GM21737 (cell line): ENCODE measurements around the gene GALNT2.

ENCODE experiments used
- ATAC-seq: cut with Tn5 transposase; IDR thresholded peaks from one replicate; pipeline ENCODE4 v1.9.1; 2021; ENCODE audit warnings: mild to moderate bottlenecking, moderate library complexity; ENCODE audit not compliant: unreplicated experiment

GALNT2 gene

DNA sequence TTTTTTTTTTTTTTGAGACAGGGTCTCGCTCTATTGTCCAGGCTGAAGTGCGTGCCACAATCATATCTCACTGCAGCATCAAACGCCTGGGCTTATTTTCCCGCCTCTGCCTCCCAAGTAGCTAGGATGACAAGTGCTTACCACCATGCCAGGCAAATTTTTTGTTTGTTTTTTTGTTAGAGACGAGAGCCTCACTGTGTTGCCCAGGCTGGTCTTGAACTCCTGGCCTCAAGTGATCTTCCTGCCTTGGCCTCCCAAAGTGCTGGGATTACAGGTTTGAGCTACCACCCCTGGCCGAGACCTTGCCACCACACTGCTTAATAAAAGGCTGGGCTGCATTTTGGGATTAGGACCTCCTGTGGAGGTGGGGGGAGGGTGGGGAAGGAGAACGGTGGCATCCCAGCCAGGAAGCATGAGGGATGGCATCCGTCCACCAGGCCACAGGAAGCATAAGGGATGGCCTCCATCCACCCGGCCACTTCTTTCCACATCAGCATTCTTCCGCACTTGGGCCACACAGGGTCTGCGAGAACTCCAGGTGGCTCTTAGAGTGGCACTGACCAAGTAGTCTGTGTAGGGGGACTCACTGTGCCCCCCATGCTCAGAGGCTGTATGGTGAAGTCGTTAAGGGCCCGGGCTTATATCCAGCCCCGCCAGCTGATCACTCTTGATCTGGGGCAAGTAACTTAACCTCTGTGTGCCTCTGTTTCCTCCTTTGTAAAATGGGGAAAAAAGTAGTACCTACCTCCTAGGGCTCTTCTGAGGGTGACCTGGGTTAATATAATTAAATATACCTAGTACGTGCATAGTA lies 75.0 kb downstream of the GALNT2 start:
- ATAC-seq: no peak

DNA sequence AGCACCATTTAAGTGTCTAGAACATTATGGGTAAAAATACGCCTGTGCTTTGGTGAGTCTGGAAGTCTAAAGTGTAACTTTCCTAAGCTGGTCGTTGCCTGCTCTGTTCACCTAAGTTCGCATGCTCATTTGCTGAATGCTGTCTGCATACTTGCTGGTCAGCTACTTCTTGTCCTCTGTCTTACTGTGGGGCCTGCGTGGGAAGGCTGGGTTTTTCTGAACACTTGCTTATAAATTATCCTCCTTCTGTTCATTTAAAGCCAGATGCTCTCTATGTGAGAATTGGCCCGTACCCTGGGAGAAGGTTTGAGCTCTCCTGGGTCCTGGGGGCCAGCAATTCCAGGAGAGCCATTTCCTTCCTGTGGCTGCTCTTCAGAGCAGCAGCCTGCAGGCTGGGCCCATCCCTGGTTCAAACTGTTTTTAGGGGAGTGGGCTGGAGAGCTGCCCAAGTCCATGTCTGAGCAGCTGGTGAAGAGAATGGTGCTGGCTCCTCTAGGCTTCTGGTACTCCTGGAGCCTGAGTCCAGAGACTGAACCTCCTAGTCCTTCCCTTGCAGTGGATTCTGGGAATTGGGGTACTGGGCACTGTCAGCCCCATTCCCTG lies 75.7 kb downstream of the GALNT2 start:
- ATAC-seq: no peak

DNA sequence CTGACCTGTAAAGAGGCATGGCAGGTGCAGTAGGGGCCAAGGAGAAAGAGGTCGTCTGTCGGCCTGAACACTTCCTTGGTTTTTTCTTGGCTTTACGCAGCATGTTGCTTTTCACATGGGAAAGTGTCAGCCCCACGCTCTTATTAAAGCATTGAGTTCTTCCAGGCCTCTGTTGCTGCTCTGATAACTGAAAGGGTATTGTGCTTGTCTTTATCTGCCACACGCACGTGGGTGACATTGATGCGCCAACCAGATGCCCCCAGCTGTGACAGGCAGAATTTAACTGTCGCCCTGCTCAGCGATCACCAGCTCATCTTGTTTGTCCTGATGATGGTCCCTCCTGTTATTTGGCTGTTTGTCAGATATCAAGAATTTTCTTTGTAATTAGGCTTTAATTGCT lies 76.5 kb downstream of the GALNT2 start:
- no peak for ATAC-seq

DNA sequence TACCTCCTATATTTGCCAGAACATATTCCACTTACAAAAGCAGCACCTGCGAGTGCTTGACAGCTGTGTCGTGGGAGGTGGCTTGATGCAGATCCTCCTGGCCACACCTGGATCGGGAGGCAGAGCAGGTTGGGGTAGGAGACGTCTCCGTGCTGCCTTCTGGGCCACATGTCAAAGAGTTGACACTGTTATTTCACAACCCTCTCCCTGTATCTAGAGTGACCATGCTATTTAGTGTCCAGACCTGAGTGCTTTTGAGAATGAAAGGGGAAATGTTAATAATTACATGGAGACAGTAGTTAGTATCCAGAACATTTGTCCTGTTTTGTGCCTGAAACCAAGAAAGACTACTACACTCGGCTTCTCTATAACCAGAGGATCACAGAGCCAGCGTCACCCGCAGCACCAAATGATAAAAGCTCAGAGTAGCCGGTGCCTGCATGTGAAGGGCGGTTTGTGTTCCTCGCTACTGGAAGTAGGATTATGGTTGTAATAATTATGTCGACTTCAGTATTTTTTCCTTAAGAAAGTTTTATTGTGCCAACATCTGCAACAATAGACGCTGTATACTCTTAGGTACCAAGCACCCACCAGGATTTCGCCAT lies 77.1 kb downstream of the GALNT2 start:
- no peak for ATAC-seq

DNA sequence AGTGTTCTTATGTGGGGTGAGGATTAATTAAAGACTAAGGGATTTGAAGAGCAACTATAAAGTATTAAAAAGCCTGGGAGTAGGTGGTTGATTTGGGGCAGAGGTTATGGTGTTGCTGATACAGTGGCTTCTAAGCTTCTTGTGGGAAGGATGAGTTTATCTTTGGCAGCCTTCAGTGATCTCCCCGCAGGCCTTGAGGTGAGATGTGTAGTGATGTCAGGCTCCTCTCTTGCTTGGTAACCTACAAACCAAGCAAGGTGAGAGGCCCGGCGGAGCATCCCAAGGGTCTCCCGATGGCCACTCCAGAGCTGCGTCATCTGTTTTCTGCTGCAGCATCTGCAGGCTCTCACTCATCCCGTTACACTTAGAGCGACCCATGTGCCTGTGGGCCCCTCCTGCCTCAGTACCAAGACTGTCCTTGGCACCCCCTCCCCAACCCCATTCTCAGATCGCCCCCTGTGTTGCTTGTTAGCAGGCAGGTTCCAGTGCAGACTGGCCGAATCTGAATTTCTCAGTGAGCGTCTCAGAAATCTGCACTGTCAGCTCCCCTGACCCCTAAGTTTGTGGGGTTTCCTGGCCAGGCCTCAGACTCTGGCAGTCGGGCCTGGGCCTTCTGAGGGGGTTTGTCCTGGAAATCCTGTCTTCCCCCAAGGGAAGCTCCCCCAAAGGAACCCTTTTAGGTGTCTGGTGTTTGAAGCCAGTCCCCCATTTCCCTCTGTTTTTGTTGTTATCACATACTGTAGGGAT lies 77.9 kb downstream of the GALNT2 start:
- no peak for ATAC-seq

DNA sequence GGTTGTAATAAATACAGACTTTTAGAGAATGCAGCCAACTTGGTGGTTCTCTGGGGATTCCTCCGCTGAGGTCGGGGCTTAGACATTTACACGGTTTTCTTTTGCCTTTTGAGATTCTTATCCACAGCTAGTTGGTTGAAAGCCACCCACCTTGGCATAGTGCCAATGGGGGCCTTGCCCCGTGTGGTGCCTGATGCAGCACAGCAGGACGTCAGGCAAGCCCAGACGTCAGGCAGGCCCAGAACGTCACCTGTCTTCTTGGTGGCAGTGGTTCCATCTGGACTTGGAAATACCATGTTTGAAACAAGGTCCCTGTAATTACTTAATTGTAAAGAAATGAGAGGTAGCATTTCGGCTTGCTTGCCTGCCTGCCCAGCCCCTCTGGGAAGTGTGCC lies 78.5 kb downstream of the GALNT2 start:
- ATAC-seq: no peak

DNA sequence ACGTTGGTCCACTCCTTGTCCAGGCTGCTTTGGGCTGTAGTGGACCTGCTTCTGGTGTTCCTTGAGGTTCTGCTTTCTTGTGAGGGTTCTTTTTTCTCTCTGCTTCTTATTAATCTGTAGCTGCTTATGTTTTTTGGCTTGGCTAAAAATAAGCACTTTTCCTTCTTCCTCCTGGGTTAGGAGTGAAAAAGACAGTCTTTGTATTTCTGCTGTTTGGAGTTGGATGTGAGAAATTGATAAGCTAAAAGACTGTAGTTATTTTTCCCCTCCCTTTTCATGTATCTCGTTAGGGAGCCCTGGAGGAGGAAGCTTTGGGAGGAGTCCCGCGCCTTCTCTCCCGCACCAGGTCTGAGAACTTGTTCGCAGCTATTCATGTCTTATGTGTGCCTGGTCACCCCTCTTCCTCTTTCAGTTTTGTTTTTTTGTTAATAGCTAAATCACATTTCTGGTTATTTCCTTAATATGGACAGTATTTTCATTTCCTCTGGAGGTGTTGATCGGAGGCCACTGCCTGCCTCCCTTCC lies 79.0 kb downstream of the GALNT2 start:
- no peak for ATAC-seq

DNA sequence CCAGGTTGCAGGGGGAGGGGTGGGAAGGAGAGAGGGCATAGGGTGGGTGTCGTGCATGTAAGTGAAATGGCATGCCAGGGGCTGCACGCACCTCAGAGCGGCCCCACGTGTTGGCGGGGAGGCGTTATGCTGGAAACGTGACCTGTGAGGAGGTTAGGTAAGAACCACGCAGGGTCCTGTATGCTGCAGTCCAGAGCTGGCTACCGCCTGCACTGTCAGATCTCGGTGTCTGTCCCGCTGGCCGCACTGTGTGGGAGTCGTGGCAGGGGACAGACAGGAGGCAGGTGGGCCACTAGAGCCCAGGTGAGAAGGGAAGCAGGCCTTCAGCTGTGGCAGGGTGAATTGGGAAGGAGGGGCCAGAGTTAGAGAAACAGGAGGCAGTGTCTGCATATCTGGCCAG lies 79.7 kb downstream of the GALNT2 start:
- no peak for ATAC-seq

DNA sequence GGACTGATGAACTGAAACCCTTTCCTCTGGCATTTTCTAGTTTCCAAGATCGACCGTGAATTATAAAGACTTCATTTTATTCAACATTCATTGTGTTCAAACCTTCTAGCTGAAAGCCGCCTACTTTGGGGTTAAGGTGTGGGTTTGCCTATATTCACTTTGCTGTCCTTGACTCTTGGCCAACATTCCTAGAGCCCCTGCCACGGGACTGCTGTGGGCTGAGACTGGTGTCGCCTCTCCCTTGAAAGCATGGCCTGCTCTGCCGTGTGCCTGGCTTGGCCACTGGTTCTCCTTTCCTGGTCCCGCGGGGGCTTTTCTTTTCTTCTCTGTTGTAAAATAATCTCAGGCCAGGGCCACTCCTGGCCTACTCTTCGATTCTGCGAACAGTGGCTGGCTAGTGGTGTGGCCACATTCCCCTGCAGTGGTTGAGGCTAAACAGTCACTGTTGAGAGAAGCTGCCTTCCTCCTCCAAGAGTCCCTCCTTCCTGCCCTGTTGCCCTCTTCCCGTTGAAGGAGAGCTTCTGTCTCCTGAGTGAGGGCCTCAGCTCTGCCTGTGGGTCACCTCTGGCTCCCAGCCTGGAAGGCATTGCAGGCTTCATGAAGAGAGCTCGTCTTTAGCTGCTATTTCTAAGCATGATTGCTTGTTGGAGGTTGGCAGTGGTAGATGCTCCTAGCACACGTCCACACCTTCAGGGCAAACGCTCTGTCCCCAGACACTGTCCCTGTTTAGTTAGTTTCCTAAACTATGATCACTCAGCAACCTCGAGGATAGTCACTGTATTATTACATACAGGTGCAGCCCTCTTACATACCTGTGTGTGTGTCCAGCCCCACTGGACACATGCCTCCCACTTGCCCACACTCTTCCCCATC lies 80.5 kb downstream of the GALNT2 start:
- no peak for ATAC-seq

DNA sequence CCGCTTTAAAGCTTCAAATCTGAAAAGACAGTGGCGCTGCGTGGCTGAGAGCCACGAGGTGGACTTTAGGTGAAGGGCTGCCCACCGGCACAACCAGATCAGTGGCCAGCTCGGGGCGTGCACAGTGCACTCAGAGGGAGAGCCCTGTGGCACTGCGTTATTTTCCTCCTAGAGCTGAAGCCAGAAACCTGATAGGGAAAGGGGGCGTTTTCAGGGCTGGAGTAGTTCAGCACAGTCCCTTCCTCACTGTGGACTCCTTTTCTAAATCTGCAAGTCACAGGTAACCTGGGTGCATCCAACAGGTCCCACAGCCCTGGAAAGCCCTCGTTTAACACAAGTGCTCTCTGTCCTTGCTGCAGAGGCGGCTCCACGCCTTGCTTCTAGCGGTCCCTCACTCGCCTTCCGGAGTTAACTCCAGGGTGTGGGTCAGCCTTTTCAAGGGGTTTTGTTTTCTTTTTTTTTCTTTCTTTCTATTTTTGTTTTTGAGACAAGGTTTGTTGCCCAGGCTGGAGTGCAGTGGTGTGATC lies 81.2 kb downstream of the GALNT2 start:
- ATAC-seq: no peak

DNA sequence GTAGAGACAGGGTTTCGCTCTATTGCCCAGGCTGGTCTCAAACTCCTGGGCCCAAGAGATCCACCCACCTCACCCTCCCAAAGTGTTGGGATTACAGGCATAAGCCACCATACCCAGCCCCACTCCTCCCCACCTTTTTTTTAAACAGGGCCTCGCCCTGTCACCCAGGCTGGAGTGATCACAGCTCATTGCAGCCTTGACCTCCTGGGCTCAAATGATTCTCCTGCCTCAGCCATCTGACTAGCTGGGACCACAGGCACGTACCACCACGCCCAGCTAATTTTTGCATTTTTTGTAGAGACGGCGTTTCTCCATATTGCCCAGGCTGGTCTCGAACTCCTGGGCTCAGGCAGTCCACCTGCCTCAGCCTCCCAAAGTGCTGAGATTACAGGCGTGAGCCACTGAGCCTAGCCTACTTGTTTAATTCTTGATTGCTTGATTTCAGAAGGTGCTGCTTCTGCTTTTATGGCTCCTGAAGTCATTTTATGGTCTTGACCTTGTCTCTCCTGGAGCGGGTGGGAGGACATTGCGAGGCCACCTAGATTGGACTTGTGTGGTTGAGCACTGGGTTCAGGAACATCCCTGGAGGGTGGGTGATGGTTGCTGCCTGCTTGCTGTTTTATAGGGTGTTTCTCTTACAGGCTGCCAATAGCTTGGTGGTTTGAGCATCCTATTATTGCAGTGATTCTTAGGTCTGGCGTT lies 81.9 kb downstream of the GALNT2 start:
- ATAC-seq: no peak

DNA sequence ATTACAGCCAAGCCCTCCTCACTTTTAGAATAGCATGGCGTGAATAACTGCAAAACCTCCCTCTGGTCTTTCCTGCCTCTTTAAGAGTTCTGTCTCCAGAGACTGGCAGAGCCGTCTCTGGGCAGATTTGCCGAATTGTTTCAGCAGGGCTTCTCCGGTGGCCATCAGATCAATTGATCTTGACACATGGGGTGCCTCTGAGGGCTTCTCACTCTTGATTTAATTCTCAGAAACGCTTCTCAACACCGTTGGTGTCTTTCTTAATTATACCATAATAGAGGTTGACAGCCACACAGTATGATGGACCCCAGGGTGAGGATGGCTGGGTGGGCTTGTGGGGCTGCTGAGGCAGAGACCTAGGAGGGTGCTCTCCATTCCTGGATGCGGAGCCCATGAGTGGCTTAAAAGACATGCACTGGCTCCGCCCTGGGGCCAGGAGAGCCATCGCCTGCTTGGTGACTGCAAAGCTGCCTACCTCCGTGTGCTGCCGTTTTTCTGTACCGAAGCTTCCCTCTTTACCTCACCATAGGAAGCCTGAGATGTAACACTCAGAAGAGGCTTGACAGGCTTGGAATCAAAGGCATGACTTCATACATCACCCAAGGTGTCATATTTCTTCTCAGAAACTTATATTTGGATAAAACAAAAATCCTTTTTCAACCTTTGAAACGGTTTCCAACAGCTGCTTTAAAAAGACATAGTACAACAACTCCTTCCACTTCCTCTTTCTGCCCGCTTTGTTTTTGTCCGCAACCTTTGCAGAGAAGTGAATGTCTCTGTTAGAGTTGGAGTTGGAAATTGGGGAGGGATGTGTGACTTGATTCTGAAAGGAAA lies 82.9 kb downstream of the GALNT2 start:
- ATAC-seq: peak; percentile 49

DNA sequence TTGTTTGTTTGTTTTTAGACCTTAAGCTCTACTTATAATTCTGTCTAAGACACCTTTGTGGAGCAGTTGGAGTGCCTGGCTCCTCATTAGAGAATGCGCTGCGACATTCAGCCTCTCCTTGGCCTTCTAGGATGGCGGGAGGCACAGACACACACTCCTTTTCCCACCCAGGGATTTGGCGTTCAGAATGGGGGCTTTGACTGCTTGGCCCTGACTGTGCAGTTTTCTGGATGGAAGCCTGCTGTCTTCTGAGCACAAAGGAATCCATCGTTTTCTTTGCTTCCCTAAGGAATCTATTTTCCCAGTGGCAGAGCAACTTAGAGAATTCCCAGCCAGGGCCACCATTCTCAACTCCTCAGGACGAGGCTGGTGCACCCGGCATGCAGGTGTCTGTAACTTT lies 83.6 kb downstream of the GALNT2 start:
- ATAC-seq: no peak

DNA sequence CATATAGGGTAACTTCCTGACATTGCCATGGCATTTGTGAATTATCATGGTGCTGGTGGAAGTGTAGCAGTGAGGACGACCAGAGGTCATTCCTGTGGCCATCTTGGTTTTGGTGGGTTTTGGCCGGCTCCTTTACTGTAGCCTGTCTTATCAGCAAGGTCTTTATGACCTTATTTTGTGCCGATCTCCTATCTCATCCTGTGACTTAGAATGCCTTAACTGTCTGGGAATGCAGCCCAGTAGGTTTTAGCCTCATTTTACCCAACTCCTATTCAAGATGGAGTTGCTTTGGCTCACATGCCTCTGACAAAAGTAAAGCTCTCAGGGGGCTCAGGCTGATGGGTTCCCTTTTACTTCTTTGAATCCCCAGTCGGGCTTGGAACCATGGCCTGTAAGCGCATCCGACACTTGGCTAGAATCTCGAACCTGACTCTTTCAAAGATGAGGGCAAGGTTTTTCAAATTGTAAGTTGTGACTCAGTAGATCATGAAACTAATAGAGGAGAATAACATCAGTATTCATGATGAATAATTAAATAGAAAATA lies 85.0 kb downstream of the GALNT2 start:
- ATAC-seq: no peak

DNA sequence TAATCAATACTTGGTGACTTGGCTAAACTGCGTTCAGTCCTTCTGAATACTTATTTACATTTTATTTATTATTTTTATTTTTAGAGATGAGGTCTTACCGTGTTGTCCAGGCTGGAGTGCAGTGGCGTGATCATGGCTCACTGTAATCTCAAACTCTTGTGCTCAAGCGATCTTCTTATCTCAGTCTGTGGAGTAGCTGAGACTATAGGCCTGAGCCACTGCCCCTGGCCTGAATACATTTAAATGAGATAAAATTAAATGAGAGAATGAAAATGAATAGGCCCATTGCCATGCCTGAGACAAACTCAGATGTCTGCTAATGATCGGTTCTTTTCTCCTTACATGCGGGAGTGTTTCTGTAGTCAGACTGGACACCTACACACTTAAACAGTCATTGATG lies 86.0 kb downstream of the GALNT2 start:
- ATAC-seq: no peak

DNA sequence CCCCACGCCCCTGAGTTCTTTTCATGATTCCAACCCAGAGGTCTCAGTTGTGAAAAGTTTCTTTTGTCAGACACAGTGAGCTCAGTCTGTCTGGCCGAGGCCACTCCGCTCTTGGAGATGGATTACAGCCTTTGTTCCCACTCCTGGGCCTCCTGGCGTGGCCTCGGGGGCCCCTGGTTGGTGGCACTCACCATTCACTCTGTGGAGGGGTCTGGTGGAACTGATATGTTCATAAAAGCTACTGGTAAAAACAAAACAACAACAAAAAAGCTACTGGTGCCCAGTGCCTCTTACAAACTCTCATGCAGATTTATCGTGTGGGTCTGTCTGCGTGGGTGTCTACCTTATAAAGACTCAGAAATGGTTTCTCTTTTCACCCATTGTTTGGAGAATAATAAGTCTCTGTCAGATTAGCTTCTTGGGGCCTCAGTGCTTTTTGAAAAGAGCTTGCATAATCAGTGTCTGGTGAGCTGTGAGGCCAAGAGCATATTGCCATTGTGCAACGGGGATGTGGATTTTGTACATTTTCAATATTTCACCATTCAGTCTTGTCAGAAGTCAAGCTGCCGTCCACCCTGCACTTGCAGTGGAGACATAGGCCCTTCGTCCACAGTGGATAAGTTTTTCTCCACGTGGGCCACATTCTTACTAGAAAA lies 86.7 kb downstream of the GALNT2 start:
- no peak for ATAC-seq

DNA sequence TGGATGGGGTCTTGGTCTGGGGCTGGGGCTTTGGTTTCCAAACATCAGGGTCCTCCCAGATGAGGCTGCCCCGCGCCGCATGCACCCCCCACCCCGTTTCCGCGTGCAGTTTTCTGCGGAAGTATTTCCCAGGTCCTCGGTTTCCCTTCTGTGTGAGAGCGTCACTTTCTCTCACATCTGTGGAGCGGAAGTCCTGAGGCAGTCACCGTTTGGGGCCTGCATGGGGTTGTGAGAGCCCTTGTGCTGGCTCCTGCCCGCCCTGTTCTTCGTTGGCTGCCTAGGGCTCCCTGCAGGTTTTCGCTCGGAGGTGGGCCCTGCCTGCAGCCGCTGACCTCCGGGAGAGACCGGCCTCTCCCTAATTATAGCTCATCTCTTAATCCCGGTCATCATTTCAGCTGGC lies 88.0 kb downstream of the GALNT2 start:
- no peak for ATAC-seq

DNA sequence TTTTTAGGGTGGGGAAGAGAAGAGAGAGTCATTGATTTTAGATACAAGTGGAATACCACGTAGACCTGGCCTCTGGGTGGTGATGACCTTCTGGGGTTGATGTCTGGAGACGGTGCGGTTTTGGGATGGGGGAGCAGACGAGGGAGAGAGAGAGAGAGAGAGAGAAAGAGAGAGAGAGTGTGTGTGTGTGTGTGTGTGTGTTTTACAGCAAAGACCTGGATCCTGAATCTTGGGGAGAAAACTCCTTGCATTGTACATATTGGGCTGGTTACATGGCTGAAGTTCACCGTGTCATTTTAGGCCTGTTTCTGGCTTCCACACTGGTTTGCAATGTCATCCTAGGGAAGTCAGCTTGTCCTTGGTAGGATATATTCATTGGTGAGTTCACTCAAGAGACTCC lies 89.0 kb downstream of the GALNT2 start:
- no peak for ATAC-seq
